ENCODE results near the gene ABHD16A.

GRCh38 chr6:31736021-31736767, 33.1 kb upstream of the ABHD16A start, which contains the start of gene CLIC1:
- TF ChIP-seq POLR2AphosphoS5 (IDR thresholded peaks at IDR 0.05) (no peak), EZH2 (IDR thresholded peaks at IDR 0.05; ENCODE audit: borderline replicate concordance, insufficient read depth, low read length, poor library complexity, severe bottlenecking) (no peak)

Measured in neural cell (in vitro differentiated cells).